Esophagus muscularis mucosa (tissue), 4 donors: Measurements from ENCODE around the gene TEX47.

Experiments used
- CTCF ChIP-seq, 3 experiments: fragments of 200-600 bp in 2 of 3; fragments of 450-650 bp in 1 of 3; sonication (generic) in 2 of 3; IDR thresholded peaks; one replicate each; pipeline ENCODE4 v1.5.1; 2017 to 2019; ENCODE audit warnings: antibody characterized with exemption in 3 of 3, mild to moderate bottlenecking in 2 of 3, moderate library complexity in 1 of 3
- EP300 ChIP-seq: sonication (generic); formaldehyde crosslinking; IDR thresholded peaks from one replicate; pipeline ENCODE4 v1.6.1; 2017; ENCODE audit warnings: antibody characterized with exemption
- POLR2A ChIP-seq: fragments of 450-650 bp; IDR thresholded peaks from one replicate; pipeline ENCODE4 v1.6.1; 2017; ENCODE audit warnings: antibody characterized with exemption, moderate library complexity, mild to moderate bottlenecking, low read depth

- TF ChIP-seq CTCF (IDR thresholded peaks at IDR 0.05) (no peak), EP300 (no peak), POLR2A (no peak)
These were observed 23.0 kb upstream of the TEX47 start for GRCh38 chr7:88818552-88818951.
